Bronchial epithelial cell (primary cell): ENCODE data around the gene THBS2. TPM values are rescaled to one million over a fixed set of nuclear protein-coding genes. Genes with fewer than 3 reads are reported as not detected.
A peak's percentile ranks its signal among the peaks of the same experiment; 100 is the strongest.

ENCODE experiments used
- DNase-seq: peaks from one replicate; pipeline ENCODE4 v3.0.0-alpha.2; 2010; ENCODE audit warnings: low read depth
- FAIRE-seq: peaks from 2 replicates; lab custom pipeline; 2011; peaks lifted over from hg19 to GRCh38; lab: Jason Lieb, UNC
- H3K27me3 ChIP-seq: 2 replicates; pipeline ENCODE4 v1.5.1; 2011; ENCODE audit warnings: low read length; ENCODE audit not compliant: control insufficient read depth, insufficient read depth
- H3K36me3 ChIP-seq: 2 replicates; pipeline ENCODE4 v1.5.1; 2011; ENCODE audit warnings: low read length; ENCODE audit not compliant: control insufficient read depth, insufficient read depth
- H3K4me3 ChIP-seq: 2 replicates; pipeline ENCODE4 v1.5.1; 2011; ENCODE audit warnings: mild to moderate bottlenecking, low read depth, low read length, control low read depth
- CTCF ChIP-seq: IDR thresholded peaks from 2 replicates; pipeline ENCODE4 v1.5.1; 2011; ENCODE audit warnings: mild to moderate bottlenecking, moderate library complexity, low read length, control low read depth, inconsistent platforms; ENCODE audit not compliant: insufficient read depth, severe bottlenecking
- total RNA-seq: library from RNA; depleted of rRNA; stranded (reverse); fragments of >200 nt; gene quantifications from 2 replicates; pipeline ENCODE4 v1.2.1, GENCODE V29; 2014

Gene THBS2
- total RNA-seq, 1 donor from 2014 or later, result 8.7 TPM

DNA sequence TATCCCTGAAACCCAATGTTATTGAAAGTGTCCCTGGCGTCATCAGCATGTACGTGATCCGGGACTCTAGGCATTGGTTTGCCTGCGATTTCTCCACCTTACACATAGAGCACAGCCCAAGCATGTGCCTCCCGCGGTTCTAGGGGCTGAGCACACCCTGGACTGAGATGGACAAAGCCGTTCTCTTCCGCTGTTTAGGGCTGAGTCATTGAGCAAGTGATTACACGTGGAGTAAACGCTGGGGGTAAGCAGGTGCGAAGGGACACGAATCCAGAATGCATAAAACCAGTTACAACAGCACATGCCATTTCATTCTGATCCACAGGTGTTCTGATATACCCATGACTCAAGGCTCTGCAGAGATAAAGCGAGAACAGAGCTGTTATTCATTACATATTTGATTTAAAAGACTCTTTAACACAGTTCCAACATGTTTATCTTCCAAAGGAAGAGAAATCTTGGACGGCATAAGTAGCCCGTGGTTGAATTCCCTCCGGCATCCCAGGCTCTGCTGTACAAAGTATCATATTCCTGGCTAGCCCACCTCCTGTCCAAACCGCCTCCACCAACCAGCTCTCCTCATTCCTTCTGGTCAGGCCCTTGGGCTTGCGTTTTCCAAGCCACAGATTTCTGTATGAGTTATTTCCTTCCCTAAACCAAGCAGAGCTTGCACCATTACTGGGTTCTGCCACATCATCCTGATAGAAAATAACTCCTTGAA lies 36.1 kb upstream of the THBS2 start:
- FAIRE-seq (no peak), DNase-seq (peak; percentile 93)
- Histone ChIP-seq H3K27me3 (no peaks in the 10 kb centered on the region), H3K36me3 (no peaks in the 10 kb centered on the region), H3K4me3 (no peak overlapping the region)
- TF ChIP-seq CTCF, result no peak

DNA sequence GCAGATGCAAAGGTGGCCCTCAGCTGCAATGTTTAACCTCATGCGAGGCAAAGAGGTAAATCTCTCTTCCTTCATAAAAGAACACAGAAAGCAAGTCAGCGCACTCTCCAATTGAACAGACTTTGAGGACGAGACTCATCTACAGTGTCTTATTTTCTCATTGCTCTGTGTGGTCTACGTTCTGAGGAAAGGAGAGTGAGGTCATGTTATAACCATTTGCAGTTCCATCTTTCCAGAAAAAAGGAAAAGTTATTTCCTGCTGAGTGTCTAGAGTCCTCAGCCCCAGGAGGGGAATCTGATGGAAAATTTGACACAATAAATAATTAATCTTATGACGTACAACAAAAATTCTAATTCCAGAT lies 35.6 kb upstream of the THBS2 start:
- DNase-seq, result no peak
- Histone ChIP-seq H3K27me3 (no peaks in the 10 kb centered on the region), H3K4me3 (no peak overlapping the region), H3K36me3 (no peaks in the 10 kb centered on the region)
- TF ChIP-seq CTCF, result no peak
- no peak for FAIRE-seq

GRCh38 chr6:169288591-169288990 lies 34.9 kb upstream of the THBS2 start:
- no peaks in the 10 kb centered on the region for H3K27me3 ChIP-seq
- TF ChIP-seq CTCF, result no peak
- FAIRE-seq (no peak), DNase-seq (peak; percentile 46)
- no peak overlapping the region for H3K4me3 ChIP-seq
- H3K36me3 ChIP-seq, result no peaks in the 10 kb centered on the region

DNA sequence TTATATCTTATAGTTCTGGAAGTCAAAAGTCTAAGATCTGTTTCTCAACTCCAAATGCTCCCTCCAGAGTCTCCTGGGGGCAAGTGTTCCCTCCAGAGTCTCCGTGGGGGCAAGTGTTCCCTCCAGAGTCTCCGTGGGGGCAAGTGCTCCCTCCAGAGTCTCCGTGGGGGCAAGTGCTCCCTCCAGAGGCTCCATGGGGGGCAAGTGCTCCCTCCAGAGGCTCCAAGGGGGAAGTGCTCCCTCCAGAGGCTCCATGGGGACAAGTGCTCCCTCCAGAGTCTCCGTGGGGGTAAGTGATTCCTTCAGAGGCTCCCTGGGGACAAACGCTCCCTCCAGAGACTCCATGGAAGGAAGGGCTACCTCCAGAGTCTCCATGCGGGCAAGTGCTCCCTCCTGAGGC lies 34.0 kb upstream of the THBS2 start:
- FAIRE-seq (no peak), DNase-seq (no peak)
- no peak overlapping the region for H3K4me3 ChIP-seq
- H3K27me3 ChIP-seq, result no peaks in the 10 kb centered on the region
- no peaks in the 10 kb centered on the region for H3K36me3 ChIP-seq
- TF ChIP-seq CTCF, result no peak

GRCh38 chr6:169286961-169287360 lies 33.3 kb upstream of the THBS2 start:
- TF ChIP-seq CTCF, result no peak
- Histone ChIP-seq H3K4me3 (no peak overlapping the region), H3K36me3 (no peaks in the 10 kb centered on the region), H3K27me3 (no peaks in the 10 kb centered on the region)
- DNase-seq (no peak), FAIRE-seq (no peak)

GRCh38 chr6:169285165-169285564 lies 31.5 kb upstream of the THBS2 start:
- Histone ChIP-seq H3K36me3 (no peaks in the 10 kb centered on the region), H3K27me3 (no peaks in the 10 kb centered on the region), H3K4me3 (no peak overlapping the region)
- DNase-seq (no peak), FAIRE-seq (no peak)
- TF ChIP-seq CTCF, result no peak
